Measurements from ENCODE around the gene ECI1. TPM values are rescaled to one million over a fixed set of nuclear protein-coding genes. Genes with fewer than 3 reads are reported as not detected.
A peak's percentile ranks its signal among the peaks of the same experiment; 100 is the strongest.
"Not testable (repeated sequence)": the region's sequence is repeated elsewhere in the genome, so short reads cannot be mapped to it uniquely, and the experiment has no call there.

ECI1 gene
- total RNA-seq, 2 donors from 2014 or later: 30.2 to 31.9 TPM

DNA sequence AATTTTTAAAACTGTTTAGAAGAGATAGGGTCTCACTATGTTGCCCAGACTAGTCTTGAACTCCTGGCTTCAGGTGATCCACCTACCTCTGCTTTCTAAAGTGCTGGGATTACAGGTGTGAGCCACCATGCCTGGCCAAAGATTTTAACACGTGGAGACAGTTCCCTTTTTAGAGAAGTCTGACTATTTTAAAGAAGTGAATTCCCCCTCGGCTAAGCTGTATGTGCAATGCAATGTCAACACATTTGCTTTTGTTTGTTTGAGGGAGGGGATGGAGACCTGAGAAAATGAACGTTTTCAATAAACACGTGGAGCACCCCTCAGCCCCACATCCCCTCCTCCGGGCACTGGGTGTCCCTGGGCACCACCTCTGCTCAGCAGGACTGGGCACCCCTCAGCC is 30.9 kb upstream of the ECI1 start:
- intact Hi-C loops (cut with DNase I): no loop called here
- DNase-seq (ENCODE audit: low spot score): no peak

- intact Hi-C loops (cut with DNase I): no loop called here
- DNase-seq (ENCODE audit: low spot score): no peak
Measured at GRCh38 chr16:2280981-2281542, 29.7 kb upstream of the ECI1 start.

- intact Hi-C loops (cut with DNase I): no loop called here
- no peak for DNase-seq (ENCODE audit: low spot score)
Measured at GRCh38 chr16:2280461-2280860, 29.1 kb upstream of the ECI1 start.

- intact Hi-C loops (cut with DNase I): loop anchor here in 1 of 2 donors (10.0 kb wide), 2 partner anchors 54 to 114 kb away; partner anchors contain the start of gene E4F1
Measured at GRCh38 chr16:2278956-2279800, 27.8 kb upstream of the ECI1 start.

DNA sequence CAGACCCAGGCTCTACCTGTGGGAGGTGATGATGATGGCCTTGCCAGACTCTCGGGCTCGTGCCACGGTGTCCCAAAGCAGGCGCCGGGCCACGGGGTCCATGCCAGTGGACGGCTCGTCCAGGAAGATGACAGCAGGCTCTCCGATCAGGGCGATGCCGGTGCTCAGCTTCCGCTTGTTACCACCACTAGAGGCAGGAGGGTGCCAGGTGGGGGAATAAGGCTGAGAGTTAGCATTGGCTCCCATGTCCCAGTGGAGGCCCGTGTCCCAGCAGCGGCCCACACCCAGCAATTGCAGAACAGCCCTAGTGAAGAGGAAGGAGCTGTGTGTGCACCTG is 26.9 kb upstream of the ECI1 start:
- intact Hi-C loops (cut with DNase I): loop anchor here in 1 of 2 donors (10.0 kb wide), 2 partner anchors 53 to 113 kb away; partner anchors contain the start of gene E4F1
- no peak for DNase-seq (ENCODE audit: low spot score)

More at GRCh38 chr16:2278956-2279800, 27.8 kb upstream of the ECI1 start:
- no peak for DNase-seq (ENCODE audit: low spot score)

GRCh38 chr16:2277466-2278271 is 26.3 kb upstream of the ECI1 start:
- DNase-seq (ENCODE audit: low spot score): no peak
- intact Hi-C loops (cut with DNase I): loop anchor here in 1 of 2 donors (10.0 kb wide), 2 partner anchors 53 to 113 kb away; partner anchors contain the start of gene E4F1

DNA sequence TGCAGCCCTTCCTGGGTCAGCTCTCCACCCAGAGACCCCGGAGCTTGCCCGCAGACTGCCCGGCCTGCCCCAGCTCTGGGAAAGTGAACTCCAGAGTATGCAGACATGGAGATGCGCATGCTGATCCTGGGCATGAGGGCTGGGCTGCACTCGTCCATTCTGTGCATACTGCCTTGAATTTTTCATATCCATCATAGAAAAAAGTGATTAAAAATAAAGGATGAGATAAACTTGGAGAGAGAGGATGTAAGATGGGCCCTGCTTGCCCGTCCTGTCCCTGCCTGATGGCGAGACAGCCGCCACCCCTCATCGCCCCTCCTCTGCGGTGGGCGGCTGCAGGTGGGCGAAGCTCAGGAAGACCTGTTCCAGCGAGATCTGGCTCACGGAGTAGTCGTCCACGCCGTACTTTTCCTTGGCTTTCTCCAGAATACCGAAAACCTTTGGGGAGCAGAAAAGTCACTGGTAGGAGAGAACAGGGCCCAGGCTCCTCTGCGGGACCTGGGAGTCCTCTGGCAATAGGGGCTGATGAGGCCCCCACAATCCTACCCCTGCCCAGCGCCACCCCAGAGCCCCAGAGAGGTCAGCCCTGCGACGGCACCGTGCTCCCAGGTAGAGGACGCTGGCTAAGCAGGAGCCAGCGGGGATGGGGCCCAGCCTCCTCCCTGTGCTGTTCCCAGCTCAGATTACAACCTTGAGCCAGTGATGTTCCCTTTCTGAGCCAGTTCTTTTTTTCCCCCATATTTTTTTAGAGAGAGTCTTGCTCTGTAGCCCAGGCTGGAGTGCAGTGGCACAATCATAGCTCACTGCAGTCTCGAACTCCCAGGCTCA is 25.2 kb upstream of the ECI1 start:
- intact Hi-C loops (cut with DNase I): loop anchor here in 1 of 2 donors (10.0 kb wide), 2 partner anchors 52 to 112 kb away; partner anchors contain the start of gene E4F1
- no peak for DNase-seq (ENCODE audit: low spot score)

DNA sequence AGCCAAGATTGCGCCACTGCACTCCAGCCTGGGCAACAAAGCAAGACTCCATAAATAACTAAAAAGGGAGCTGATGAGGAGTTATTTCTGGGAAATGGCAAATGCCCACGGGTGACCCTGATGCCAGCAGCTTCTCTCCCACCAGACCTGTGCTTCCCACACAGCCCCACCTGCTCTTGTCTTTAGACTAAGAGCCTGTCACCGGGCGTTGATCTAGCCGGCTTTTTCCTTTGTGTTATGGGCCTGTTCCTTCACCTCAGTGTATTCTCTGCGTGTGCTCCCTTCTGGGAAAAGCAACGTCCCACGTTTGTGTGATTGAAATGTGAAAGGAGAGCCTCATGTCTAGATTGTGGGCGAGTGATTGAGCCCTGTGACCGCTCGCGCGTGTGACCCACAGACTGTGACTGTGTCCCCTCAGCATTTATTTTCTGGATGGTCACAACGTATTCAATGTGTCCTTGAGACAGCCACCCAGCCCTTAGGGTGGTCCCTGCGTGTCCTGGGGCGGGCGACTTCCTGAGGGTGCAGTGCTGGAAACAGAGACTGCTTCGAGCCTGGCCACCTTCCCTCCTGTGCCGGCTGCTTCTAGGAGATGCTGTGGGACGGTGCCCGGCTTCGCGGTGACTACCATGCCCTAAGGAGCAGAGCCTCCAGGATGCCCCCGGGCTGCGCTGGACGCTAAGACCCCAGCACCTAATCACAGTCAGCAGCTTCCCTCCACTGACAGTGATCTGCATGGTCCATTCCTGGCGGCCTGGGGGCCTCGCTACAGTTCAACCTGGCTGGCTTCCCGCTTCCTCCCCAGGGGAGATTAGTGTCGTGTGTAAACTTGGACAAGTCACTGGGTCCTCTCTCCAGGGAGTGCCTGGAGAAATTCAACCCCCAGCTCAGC is 24.3 kb upstream of the ECI1 start:
- DNase-seq (ENCODE audit: low spot score): no peak
- intact Hi-C loops (cut with DNase I): loop anchor here in 1 of 2 donors (10.0 kb wide), 2 partner anchors 51 to 111 kb away; partner anchors contain the start of gene E4F1

GRCh38 chr16:2273931-2274330 is 22.5 kb upstream of the ECI1 start:
- intact Hi-C loops (cut with DNase I): loop anchor here in 1 of 2 donors (10.0 kb wide), 2 partner anchors 49 to 109 kb away; partner anchors contain the start of gene E4F1
- DNase-seq (ENCODE audit: low spot score): no peak

- no peak for DNase-seq (ENCODE audit: low spot score)
- intact Hi-C loops (cut with DNase I): loop anchor here in 1 of 2 donors (10.0 kb wide), 2 partner anchors 49 to 109 kb away; partner anchors contain the start of gene E4F1
Measured at GRCh38 chr16:2273484-2273883, 22.1 kb upstream of the ECI1 start.

GRCh38 chr16:2271848-2272461 is 20.6 kb upstream of the ECI1 start:
- no peak for DNase-seq (ENCODE audit: low spot score)
- intact Hi-C loops (cut with DNase I): loop anchor here in 1 of 2 donors (10.0 kb wide), 2 partner anchors 47 to 107 kb away; partner anchors contain the start of gene E4F1

DNA sequence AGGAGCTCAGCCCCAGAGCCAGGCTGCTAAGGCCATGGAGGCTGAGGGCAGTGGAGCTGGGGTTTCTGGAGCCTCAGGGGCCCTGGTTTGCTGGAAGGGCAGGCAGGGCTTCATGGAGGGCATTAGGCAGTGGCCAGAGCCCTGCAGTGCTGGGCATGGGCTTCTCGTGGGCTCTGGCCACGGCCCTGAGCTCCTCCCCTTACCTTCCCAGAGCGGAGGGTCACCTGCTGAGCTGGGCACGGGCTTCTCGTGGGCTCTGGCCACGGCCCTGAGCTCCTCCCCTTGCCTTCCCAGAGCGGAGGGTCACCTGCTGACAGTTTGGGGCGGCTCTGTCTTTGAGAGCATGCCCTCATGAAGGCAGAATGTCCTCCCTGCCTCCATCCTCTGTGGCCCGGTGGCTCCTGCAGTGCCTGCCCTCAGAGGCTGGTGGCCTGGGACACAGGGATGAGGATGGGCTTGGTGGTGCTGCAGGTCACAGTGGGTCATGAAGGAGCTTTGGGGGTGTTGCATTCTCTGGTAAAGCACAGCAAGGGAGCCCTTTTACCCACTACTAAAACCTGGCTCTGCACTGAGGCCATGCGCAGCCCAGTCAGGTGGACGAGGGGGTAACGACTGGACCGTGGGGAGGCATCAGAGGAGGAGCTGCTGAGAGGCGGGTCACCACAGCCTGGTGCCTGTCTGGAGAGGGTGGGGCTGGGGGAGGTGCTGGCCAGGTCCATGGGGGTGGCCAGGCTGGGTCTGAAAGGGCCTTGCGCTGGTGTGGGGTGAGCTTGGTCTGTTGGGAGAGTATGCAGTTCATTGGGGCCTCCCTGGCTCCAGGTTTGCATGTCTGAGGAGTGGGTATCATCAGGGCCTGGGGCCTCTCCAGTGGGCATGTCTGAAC is 19.4 kb upstream of the ECI1 start:
- intact Hi-C loops (cut with DNase I): loop anchor here in 1 of 2 donors (10.0 kb wide), 2 partner anchors 46 to 106 kb away; partner anchors contain the start of gene E4F1
- no peak for DNase-seq (ENCODE audit: low spot score)

- intact Hi-C loops (cut with DNase I): loop anchor here in 1 of 2 donors (10.0 kb wide), 2 partner anchors 45 to 105 kb away; partner anchors contain the start of gene E4F1
- DNase-seq (ENCODE audit: low spot score): no peak
Measured at GRCh38 chr16:2270070-2270462, 18.7 kb upstream of the ECI1 start.

- DNase-seq (ENCODE audit: low spot score): peak; percentile 99
- intact Hi-C loops (cut with DNase I): no loop called here
Measured at GRCh38 chr16:2267913-2268666, 16.7 kb upstream of the ECI1 start, which contains the start of gene RNPS1. Gene RNPS1 (minus strand): TSS chr16:2268126. CDS start chr16:2264643, 3,483 bp downstream.

GRCh38 chr16:2267505-2267912 is 16.1 kb upstream of the ECI1 start:
- DNase-seq (ENCODE audit: low spot score); intact Hi-C loops (cut with DNase I): not testable (repeated sequence)

Data from posterior vena cava (tissue), 2 donors.